Kidney epithelial cell (primary cell): Measurements from ENCODE around the gene SLC6A5. TPM values are rescaled to one million over a fixed set of nuclear protein-coding genes. Genes with fewer than 3 reads are reported as not detected.

Source experiments
- DNase-seq: peaks from one replicate; pipeline ENCODE4 v3.0.0-alpha.2; 2010; ENCODE audit warnings: low read depth
- H3K27me3 ChIP-seq: 2 replicates; pipeline ENCODE4 v1.6.0; 2011; ENCODE audit warnings: low read length; ENCODE audit not compliant: control insufficient read depth, insufficient read depth
- H3K36me3 ChIP-seq: 2 replicates; pipeline ENCODE4 v1.5.1; 2011; ENCODE audit warnings: low read length; ENCODE audit not compliant: control insufficient read depth, insufficient read depth
- H3K4me3 ChIP-seq: 2 replicates; pipeline ENCODE4 v1.5.1; 2011; ENCODE audit warnings: low read depth, mild to moderate bottlenecking, control low read depth, low read length
- total RNA-seq: library from RNA; depleted of rRNA; stranded (reverse); fragments of >200 nt; gene quantifications from 2 replicates; pipeline ENCODE4 v1.2.3, GENCODE V29; 2015
- TF ChIP-seq, protein P1 (sequence below): IDR thresholded peaks from 2 replicates; pipeline ENCODE4 v1.5.1; 2011; ENCODE audit warnings: mild to moderate bottlenecking, moderate library complexity, low read length, control low read depth, inconsistent platforms; ENCODE audit not compliant: insufficient read depth, poor library complexity, severe bottlenecking

The SLC6A5 gene
- total RNA-seq, 1 donor from 2014 or later = not detected

DNA sequence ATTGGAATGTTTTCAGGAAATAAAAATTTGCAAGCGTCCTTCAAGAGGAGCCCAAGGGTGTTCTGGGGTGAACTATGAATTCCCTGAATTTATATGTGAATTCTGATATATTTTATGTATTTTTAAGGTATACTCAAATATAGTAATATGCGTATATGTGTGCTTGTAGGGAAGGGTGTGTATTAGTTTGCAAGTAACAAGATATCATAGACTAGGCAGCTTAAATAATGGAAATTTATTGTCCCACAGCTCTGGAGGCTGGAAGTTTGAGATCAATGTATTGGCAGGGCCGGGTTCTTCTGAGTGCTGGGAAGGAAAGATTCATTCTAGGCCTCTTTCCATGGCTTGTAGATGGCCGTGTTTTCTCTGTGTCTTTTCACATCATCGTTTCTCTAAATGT is 16.2 kb upstream of the SLC6A5 start:
- TF ChIP-seq, protein P1, sequence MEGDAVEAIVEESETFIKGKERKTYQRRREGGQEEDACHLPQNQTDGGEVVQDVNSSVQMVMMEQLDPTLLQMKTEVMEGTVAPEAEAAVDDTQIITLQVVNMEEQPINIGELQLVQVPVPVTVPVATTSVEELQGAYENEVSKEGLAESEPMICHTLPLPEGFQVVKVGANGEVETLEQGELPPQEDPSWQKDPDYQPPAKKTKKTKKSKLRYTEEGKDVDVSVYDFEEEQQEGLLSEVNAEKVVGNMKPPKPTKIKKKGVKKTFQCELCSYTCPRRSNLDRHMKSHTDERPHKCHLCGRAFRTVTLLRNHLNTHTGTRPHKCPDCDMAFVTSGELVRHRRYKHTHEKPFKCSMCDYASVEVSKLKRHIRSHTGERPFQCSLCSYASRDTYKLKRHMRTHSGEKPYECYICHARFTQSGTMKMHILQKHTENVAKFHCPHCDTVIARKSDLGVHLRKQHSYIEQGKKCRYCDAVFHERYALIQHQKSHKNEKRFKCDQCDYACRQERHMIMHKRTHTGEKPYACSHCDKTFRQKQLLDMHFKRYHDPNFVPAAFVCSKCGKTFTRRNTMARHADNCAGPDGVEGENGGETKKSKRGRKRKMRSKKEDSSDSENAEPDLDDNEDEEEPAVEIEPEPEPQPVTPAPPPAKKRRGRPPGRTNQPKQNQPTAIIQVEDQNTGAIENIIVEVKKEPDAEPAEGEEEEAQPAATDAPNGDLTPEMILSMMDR = no peak
- H3K27me3 ChIP-seq = no peaks in the 10 kb centered on the region
- no peak for DNase-seq
- H3K36me3 ChIP-seq = no peaks in the 10 kb centered on the region
- H3K4me3 ChIP-seq = no peak overlapping the region

DNA sequence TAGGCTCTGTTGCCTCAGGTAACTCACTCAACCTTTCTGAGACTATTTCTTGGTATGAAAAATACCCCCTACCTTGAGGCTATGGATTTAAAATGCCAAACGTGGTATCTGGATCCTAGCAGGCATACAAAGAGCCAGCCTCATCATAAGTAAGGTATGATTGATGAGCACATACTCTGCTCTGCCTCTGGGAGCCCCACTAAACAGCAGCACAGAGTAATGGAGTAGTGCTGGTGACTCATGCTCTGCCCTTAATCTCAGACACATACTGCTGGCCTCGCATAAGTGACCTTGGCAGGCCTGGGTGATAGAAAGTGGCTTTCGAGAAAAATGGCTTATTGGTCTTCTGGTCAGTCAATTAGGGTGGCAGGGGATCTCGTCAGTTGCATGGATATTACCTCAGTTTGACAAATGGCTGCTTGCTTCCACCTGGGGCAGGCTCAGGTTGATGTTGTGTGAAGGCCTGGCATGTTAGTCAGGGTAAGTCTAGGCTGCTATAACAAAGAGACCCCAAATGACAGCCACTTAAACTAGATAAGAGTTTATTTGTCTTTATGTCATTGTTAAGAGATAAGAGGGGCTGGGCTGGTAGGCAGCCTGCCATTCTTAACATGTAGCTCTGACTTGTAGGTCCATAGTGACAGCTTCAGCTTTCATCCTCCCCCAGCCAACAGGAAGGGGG is 15.2 kb upstream of the SLC6A5 start:
- no peaks in the 10 kb centered on the region for H3K36me3 ChIP-seq
- no peaks in the 10 kb centered on the region for H3K27me3 ChIP-seq
- no peak for DNase-seq
- no peak overlapping the region for H3K4me3 ChIP-seq
- TF ChIP-seq, protein P1 = no peak

DNA sequence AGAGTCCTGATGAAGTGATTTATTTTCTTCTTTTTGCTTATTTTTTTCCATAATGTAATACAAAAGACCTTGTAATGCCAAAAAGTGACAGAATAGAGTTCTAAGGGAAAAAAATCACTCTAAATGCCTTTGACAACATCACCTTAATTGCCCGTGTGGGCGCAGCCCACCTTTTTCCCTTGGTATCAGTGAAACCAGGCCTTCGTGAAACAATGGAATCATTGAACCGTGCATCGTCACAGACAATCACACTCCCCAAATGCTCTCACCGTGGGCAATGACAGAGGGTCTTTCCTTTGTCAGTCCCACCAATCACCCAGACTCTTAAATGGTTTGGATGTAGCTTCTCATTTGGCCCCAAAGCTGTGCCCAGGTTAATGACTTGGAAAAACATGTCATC is 9.6 kb upstream of the SLC6A5 start:
- TF ChIP-seq, protein P1 = no peak
- no peak for DNase-seq
- no peaks in the 10 kb centered on the region for H3K36me3 ChIP-seq
- no peak overlapping the region for H3K4me3 ChIP-seq
- H3K27me3 ChIP-seq = peaks cover 2% of the 10 kb centered on the region

DNA sequence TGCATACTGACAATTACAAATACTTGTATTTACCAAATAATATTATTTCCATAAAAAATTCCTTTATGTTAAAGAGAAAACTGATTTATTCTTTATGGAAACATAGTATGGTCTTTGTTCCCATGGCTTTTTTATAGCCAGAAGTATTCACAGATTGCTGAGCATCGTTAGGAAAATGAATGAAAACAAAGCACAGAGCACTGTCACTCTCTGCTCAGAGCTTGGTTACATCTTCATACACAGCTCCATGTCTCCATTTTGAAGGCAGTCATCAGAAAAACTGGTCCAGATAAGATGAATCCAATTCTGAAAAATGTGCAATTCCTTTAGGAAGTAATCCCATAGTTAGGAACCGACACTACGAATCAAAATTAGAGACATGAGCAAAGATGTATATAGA is 9.0 kb upstream of the SLC6A5 start:
- TF ChIP-seq, protein P1 = no peak
- H3K36me3 ChIP-seq = no peaks in the 10 kb centered on the region
- no peak for DNase-seq
- no peak overlapping the region for H3K4me3 ChIP-seq
- H3K27me3 ChIP-seq = peaks cover 3% of the 10 kb centered on the region

DNA sequence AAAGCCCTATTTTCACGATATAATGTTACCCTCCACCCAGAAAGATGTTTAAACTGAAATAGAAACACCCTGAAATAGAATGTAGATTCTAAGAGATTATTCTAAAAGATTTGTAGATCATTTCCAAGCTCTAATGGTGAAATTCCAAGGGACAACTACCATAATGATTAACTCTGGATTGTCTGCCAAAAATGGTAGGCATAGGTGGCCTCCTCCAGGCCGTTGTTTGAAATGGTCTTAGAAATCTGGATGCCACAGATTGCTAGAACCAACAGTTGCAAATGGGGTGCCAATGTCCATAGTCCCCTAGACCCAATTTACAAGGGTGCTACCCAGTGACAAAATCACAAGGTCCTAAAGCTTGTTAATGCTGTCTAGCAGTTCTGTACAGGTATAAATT is 6.7 kb upstream of the SLC6A5 start:
- Histone ChIP-seq H3K27me3 (peaks cover 26% of the 10 kb centered on the region), H3K4me3 (no peak overlapping the region), H3K36me3 (no peaks in the 10 kb centered on the region)
- no peak for DNase-seq
- TF ChIP-seq, protein P1 = no peak
